GM19395 (cell line): Measurements from ENCODE around the gene ZNF385C.
"Not testable (repeated sequence)": the region's sequence is repeated elsewhere in the genome, so short reads cannot be mapped to it uniquely, and the experiment has no call there.

Source experiments
- ATAC-seq: cut with Tn5 transposase; IDR thresholded peaks from one replicate; pipeline ENCODE4 v1.9.1; 2021; ENCODE audit warnings: mild to moderate bottlenecking, moderate library complexity; ENCODE audit not compliant: unreplicated experiment

ZNF385C gene

DNA sequence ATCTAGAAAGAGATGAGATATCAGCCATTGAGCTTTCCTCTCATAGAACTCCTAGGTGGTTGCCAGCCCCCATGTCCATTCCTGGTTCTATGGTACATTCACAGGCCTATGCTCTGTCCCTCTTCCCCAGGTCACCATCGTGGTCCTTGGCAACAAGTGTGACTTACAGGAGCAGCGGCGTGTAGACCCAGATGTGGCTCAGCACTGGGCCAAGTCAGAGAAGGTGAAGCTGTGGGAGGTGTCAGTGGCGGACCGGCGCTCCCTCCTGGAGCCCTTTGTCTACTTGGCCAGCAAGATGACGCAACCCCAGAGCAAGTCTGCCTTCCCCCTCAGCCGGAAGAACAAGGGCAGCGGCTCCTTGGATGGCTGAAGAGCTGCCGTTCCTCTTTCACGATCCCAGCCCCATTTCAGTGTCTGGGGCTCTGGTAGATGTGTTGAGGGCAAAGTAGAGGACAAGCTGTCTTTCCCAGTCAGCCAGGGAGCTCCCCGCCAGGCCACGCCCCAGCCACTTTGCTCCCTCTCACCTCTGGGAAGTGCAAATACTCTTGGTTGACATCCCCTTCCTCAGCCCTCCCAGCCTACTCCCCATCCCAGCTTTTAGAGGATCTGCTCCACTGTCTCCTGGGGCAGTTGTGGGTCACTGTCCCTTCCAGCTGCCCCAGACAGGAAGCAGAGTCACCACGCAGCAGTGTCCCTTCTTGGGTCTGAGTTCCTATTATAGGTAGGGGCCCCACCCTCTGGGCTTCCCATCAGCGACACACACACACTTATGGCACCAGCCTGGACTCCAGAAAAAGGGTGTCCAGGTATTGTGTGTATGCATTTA is 74.5 kb downstream of the ZNF385C start:
- no peak for ATAC-seq

DNA sequence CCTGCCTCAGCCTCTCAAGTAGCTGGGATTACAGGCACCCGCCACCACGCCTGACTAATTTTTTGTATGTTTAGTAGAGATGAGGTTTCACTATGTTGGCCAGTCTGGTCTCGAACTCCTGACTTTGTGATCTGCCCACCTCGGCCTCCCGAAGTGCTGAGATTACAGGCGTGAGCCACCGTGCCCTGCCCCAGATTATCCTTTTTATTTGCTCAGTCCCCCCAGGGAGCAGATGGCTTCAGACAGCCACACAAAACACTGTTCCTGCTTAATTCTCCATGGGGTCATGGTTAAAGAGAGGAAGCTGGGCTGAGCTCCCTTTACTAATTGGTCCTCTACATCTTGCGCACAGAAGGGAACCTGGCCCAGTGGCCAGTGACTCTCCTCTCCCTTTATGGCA is 77.4 kb downstream of the ZNF385C start:
- not testable (repeated sequence) for ATAC-seq

- ATAC-seq: peak; percentile 52
These were observed 78.5 kb downstream of the ZNF385C start, which contains the start of gene NKIRAS2 for GRCh38 chr17:42019509-42020404. TSS of gene NKIRAS2 (plus strand) at chr17:42020090. CDS start at chr17:42021578, 1,488 bp downstream.

DNA sequence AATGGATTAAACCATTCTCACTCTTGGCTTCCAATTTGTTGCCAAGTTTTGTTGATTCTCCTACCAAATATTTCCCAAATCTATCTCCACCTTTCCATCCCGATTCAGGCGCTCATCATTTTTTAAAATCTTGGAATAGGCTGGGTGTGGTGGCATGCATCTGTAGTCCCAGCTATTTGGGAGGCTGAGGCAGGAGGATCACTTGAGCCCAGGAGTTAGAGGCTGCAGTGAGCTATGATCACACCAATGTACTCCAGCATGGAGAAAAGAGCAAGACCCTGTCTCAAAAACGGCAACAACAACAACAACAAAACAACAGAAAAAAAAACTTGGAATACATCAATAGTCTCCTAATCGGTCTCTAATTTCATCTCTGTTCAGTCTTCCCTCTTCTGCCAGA is 79.3 kb downstream of the ZNF385C start:
- no peak for ATAC-seq

- ATAC-seq: no peak
These were observed 79.9 kb downstream of the ZNF385C start for GRCh38 chr17:42018339-42018738.

DNA sequence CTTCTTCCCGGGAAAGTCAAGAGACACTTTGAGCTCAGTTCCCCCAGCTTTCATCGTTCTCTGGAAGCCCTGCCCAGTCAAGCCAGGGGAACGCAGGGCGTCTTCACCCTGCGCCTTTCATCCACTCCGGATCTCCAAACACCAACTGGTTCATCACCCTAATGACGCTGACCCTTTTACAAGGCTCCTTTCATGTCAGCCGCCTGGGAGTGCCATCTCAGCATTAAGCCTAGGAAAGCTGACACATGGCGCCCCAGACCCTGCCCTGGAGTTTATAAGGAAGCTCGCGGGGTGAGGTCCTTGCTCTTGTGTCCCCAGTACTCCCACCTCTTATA is 80.4 kb downstream of the ZNF385C start:
- no peak for ATAC-seq

GRCh38 chr17:42016941-42017865 is 81.1 kb downstream of the ZNF385C start, which contains the start of gene DNAJC7:
TSS of gene DNAJC7 (minus strand) at chr17:42017439. CDS start at chr17:42017416, 23 bp downstream.
- peak; percentile 74 for ATAC-seq

- no peak for ATAC-seq
These were observed 81.9 kb downstream of the ZNF385C start for GRCh38 chr17:42016411-42016831.

- not testable (repeated sequence) for ATAC-seq
These were observed 84.5 kb downstream of the ZNF385C start for GRCh38 chr17:42013740-42014139.

DNA sequence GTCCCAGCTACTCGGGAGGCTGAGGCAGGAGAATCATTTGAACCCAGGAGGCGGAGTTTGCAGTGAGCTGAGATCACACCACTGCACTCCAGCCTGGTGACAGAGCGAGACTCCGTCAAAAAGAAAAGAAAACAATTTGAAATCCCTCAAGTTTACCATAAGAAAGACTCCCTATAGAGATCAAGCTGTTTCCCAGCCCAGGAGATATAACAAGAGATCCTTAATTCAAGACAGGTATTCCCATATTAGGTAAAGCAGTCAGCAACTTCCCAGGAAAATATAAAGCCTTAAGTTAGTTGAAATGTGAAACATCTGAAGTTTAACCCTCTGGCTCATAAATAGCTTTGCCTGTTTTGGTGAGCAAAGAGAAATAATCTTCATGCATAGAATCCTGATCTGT is 85.9 kb downstream of the ZNF385C start:
- ATAC-seq: not testable (repeated sequence)

GRCh38 chr17:42010898-42011516 is 87.3 kb downstream of the ZNF385C start:
- no peak for ATAC-seq

DNA sequence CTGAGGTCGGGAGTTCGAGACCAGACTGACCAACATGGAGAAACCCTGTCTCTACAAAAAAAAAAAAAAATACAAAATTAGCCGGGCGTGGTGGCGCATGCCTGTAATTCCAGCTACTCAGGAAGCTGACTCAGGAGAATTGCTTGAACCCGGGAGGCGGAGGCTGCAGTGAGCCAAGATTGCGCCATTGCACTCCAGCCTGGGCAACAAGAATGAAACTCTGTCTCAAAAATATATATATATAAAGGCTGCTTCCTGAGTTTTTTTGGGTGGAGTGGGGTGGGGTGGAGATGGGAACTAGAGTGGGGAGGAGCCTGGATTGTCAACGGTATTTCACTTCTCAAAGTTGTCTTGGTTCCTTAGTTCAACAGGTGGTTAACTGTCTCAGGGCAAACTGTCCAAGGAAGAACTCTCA is 88.0 kb downstream of the ZNF385C start:
- not testable (repeated sequence) for ATAC-seq

DNA sequence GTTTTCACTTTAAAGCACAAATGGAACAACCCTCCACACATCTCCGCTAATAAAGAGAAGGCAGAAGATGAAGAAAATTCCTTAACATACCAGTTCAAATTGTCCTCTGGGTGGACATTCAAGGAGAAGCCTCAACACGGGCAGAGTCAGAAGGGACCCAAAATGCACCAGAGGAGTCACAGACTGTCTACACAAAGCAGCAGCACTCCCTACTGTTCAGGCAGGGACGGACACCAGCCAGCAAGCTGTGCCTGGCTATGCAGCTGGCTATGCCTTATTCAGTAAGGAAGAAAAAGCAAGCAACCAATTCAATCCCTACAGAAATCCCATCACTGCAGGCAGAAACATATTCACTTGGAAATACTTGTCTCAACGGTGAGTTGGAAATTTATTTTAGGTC is 89.1 kb downstream of the ZNF385C start:
- no peak for ATAC-seq

DNA sequence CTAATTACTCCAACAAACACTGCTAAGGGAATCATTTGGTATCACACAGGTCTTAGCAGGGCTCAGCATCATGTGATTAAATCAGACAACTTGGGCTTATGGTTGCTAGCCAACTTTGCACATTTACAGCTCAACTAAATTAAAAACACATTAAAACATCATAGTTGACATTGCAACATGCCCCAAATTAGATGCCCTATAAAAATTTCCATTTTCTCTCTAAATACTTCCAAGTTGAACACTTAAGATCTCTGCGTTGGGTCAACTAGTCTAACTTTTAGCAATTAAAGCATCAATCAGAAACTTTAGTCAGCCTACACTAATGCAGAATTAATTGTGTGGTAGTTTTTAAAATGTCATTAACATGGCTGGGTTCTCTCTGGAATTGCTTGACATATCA is 93.1 kb downstream of the ZNF385C start:
- no peak for ATAC-seq

DNA sequence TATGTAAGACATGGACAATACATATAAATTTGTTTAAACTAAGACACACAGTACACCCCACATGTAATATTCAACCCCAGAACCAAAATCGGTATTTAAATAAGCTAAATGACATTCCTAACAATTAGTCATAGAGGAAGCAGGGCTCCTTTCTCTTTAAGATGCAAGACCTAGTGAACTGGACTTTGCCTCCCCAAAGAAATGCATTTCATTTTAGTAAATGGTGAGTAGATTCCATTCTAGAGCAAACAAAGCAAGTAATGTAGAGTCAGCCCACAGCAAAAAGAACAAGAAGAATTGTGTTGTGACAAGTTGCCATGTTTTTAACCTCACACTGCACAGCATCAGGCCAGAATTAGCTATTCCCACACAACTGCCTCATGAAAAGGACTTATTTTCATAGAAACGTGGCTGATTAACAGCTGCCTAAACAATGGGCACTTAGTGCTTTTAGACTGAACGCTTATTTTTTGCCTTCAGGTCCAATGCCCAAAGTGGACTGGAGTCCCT is 95.4 kb downstream of the ZNF385C start:
- ATAC-seq: no peak

GRCh38 chr17:42002175-42002791 is 96.0 kb downstream of the ZNF385C start:
- ATAC-seq: no peak

GRCh38 chr17:42001729-42002128 is 96.5 kb downstream of the ZNF385C start:
- no peak for ATAC-seq

- ATAC-seq: no peak
These were observed 97.7 kb downstream of the ZNF385C start for GRCh38 chr17:42000413-42001133.

DNA sequence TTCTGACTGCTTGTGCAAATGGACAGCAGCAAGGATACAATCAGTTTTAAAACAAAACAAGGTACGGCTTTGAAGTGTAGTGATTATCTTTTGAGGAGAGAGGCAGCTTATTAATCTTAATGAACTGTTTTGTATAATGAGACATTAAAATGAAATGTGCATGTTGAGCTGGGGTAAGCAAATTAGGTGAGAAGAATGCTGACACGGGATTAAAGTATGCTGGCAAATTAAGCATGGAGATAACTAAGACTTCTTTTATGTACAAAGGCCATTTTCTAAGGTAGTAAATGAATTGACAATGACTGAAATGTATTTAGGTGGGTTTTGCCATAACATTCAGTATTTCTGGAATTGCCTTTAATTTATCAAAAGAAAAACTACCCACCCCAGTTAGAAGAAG is 99.8 kb downstream of the ZNF385C start:
- no peak for ATAC-seq
